SK-N-SH (cell line): ENCODE measurements around the gene TMEM214. TPM values are rescaled to one million over a fixed set of nuclear protein-coding genes. Genes with fewer than 3 reads are reported as not detected.

Experiments used
- CTCF ChIA-PET: fragments of 300-600, 350-600 bp; formaldehyde crosslinking; extraction: SDS; loops from one replicate; lab custom pipeline; 2021; lab: Yijun Ruan, JAX
- POLR2A ChIA-PET: fragments of 350-600 bp; sonication (Branson Sonifier 250); formaldehyde crosslinking; extraction: SDS; loops from one replicate; lab custom pipeline; 2020; ENCODE audit warnings: antibody characterized with exemption, inconsistent platforms; lab: Yijun Ruan, JAX
- DNase-seq: peaks from one replicate; pipeline ENCODE4 v3.0.0; 2012
- H2AFZ ChIP-seq: fragments of 200-600 bp; sonication (generic); 2 replicates; pipeline ENCODE4 v1.8.1; 2016; ENCODE audit warnings: antibody characterized with exemption, mild to moderate bottlenecking, low read depth
- H3F3A ChIP-seq: fragments of 200-600 bp; sonication (generic); replicated peaks from 2 replicates; pipeline ENCODE3; 2016; ENCODE audit warnings: antibody characterized with exemption, mild to moderate bottlenecking; ENCODE audit not compliant: insufficient read depth
- H3K27ac ChIP-seq, 2 experiments: fragments of 200-500 bp in 1 of 2; fragments of 200-600 bp in 1 of 2; sonication (Bioruptor generic) in 1 of 2; sonication (generic), shearing (Covaris generic) in 1 of 2; 2 replicates each; pipeline versions ENCODE4 v1.5.1 to v1.6.1; 2014 to 2016; ENCODE audit warnings: low read depth in 2 of 2, inconsistent platforms in 1 of 2, low read length in 1 of 2, mild to moderate bottlenecking in 1 of 2, mixed read lengths in 1 of 2
- H3K27me3 ChIP-seq: fragments of 200-600 bp; sonication (generic), shearing (Covaris generic); 2 replicates; pipeline ENCODE4 v1.6.1; 2016; ENCODE audit warnings: mixed run types; ENCODE audit not compliant: insufficient read depth
- H3K36me3 ChIP-seq, 2 experiments: fragments of 200-500 bp in 1 of 2; fragments of 200-600 bp in 1 of 2; sonication (Bioruptor generic) in 1 of 2; sonication (generic) in 1 of 2; replicated peaks in 1 of 2; 2 replicates each; pipeline versions ENCODE3 to v1.5.1; 2014 to 2016; ENCODE audit warnings: low read length in 1 of 2, mild to moderate bottlenecking in 1 of 2; ENCODE audit not compliant: insufficient read depth in 2 of 2, control insufficient read depth in 1 of 2
- H3K4me1 ChIP-seq, 2 experiments: fragments of 200-500 bp in 1 of 2; fragments of 200-600 bp in 1 of 2; sonication (Bioruptor generic) in 1 of 2; sonication (generic), shearing (Covaris generic) in 1 of 2; 2 replicates each; pipeline versions ENCODE4 v1.5.1 to v1.6.1; 2014 to 2016; ENCODE audit warnings: low read depth in 1 of 2, low read length in 1 of 2, mixed run types in 1 of 2; ENCODE audit not compliant: insufficient read depth in 2 of 2, control insufficient read depth in 1 of 2
- H3K4me2 ChIP-seq: fragments of 200-600 bp; sonication (generic), shearing (Covaris generic); 2 replicates; pipeline ENCODE4 v1.6.1; 2017; ENCODE audit warnings: mixed run types
- H3K4me3 ChIP-seq, 2 experiments: fragments of 200-500 bp in 1 of 2; fragments of 200-600 bp in 1 of 2; sonication (Bioruptor generic) in 1 of 2; sonication (generic), shearing (Covaris generic) in 1 of 2; 2 replicates each; pipeline versions ENCODE4 v1.5.1 to v1.8.1; 2014 to 2016; ENCODE audit warnings: low read depth in 2 of 2, inconsistent platforms in 1 of 2, low read length in 1 of 2, mild to moderate bottlenecking in 1 of 2, mixed read lengths in 1 of 2, moderate library complexity in 1 of 2
- H3K79me2 ChIP-seq: fragments of 200-600 bp; sonication (generic); 2 replicates; pipeline ENCODE4 v1.8.1; 2017; ENCODE audit warnings: mild to moderate bottlenecking; ENCODE audit not compliant: insufficient read depth
- H3K9ac ChIP-seq: fragments of 200-600 bp; sonication (generic); 2 replicates; pipeline ENCODE4 v1.6.1; 2017; ENCODE audit warnings: mixed run types
- H3K9me2 ChIP-seq: fragments of 200-600 bp; sonication (generic); 2 replicates; pipeline ENCODE4 v1.6.1; 2017; ENCODE audit warnings: mixed run types
- H3K9me3 ChIP-seq: fragments of 200-600 bp; sonication (generic); 2 replicates; pipeline ENCODE4 v1.6.1; 2017; ENCODE audit warnings: mixed run types, mild to moderate bottlenecking, moderate library complexity
- H4K20me1 ChIP-seq: fragments of 200-600 bp; sonication (generic); 2 replicates; pipeline ENCODE4 v1.6.1; 2017; ENCODE audit warnings: mild to moderate bottlenecking, mixed run types; ENCODE audit not compliant: insufficient read depth
- FOSL2 ChIP-seq: IDR thresholded peaks from 2 replicates; pipeline ENCODE4 v1.4.0; 2012; ENCODE audit warnings: low read depth, mild to moderate bottlenecking, moderate library complexity, borderline replicate concordance
- NFIC ChIP-seq: IDR thresholded peaks from 2 replicates; pipeline ENCODE4 v1.4.0; 2012; ENCODE audit warnings: borderline replicate concordance
- POLR2AphosphoS5 ChIP-seq: IDR thresholded peaks from 2 replicates; pipeline ENCODE4 v1.6.1; 2012; ENCODE audit warnings: low read depth, low read length
- TCF12 ChIP-seq: IDR thresholded peaks from 2 replicates; pipeline ENCODE4 v1.4.0; 2012
- WGBS: methylation state at CpG from one replicate; pipeline ENCODE4 v1.1.6; 2017; ENCODE audit warnings: low lambda C conversion rate; 5-methylcytosine and 5-hydroxymethylcytosine counted together
- polyA plus RNA-seq, 3 experiments: library from polyadenylated mRNA; depleted of rRNA; stranded (reverse); fragments of >200 nt; gene quantifications; 2 replicates each; pipeline ENCODE4 v1.2.3, GENCODE V29; 2012
- TF ChIP-seq, protein P1 (sequence below): IDR thresholded peaks from 2 replicates; pipeline ENCODE4; 2012
- TF ChIP-seq, protein P2 (sequence below): fragments of 200-600 bp; sonication (generic); IDR thresholded peaks from 2 replicates; pipeline ENCODE4 v1.6.1; 2017; ENCODE audit warnings: antibody characterized with exemption, mild to moderate bottlenecking, moderate library complexity

TMEM214 gene
- polyA plus RNA-seq, 1 of the 3 experiments (the other 2 are of a cell fraction): 69.4 TPM

DNA sequence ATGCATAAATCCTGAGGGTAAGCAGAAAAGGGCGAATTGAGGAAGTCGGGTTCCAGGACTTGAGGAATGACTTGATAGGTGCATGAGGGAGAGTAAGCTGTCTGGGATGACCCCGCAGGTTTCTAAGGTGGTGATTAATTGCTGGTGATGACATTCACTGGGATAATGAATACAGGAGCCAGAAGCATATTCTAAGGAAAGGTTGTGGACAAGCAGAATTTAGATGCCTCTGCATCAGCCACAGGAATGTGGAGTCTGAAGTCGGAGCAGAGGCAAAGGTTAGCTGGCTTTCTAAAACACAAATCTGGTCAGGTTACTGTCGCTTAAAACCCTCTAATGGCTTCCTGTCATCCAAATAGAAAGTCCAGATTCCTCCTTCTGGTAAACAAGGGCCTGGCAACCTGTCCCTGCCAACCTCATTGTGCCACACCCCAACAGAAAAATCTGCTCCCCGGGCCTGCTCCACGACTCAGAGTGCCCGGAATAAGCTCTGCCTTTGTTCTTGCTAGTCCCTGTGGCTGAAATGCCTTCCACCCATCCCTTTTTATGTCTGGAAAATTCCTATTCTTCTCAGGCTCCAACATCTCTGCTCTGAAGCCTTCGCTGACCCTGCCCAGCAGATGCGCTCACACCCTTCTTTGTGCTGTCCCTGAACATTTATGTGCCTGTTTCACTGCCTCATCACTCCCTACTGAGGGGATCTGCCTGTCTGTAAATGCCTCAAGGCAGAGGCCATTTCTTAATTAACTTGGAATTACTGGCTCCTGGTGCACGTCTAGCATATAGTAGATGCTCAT, 11.3 kb upstream of the TMEM214 start:
- H3K27ac ChIP-seq: peak overlapping the region in 1 of 2 experiments; percentile 54; a peak in 2 of 4 replicates
- H3K9me3 ChIP-seq: no peaks in the 10 kb centered on the region
- 72% methylated on average over 11 of the region's 11 CpGs for WGBS
- no peaks in the 10 kb centered on the region for H3K27me3 ChIP-seq
- H3K4me2 ChIP-seq: no peak overlapping the region
- no peak overlapping the region for H2AFZ ChIP-seq
- H4K20me1 ChIP-seq: peaks cover 6% of the 10 kb centered on the region; the same call in 1 of the 2 replicates
- no peaks in the 10 kb centered on the region for H3F3A ChIP-seq
- ChIA-PET POLR2A (interaction anchor here (0.9 kb wide), 1 partner anchor 176 kb away, joined by 3 read pairs; no protein-coding TSS in a partner anchor), CTCF (interaction anchor here (1.2 to 33.3 kb wide), 6 partner anchors 8 to 176 kb away, joined by 3 to 1017 read pairs (median 6); partner anchors contain the start of genes DPYSL5, MAPRE3 and TMEM214)
- DNase-seq: no peak
- H3K9me2 ChIP-seq: no peaks in the 10 kb centered on the region
- peaks cover 0 to 39% of the 10 kb centered on the region in 2 experiments for H3K36me3 ChIP-seq
- no peak overlapping the region for H3K9ac ChIP-seq
- peaks cover 3 to 10% of the 10 kb centered on the region in 2 experiments; a peak in 2 of 4 replicates for H3K4me1 ChIP-seq
- no peak for TF ChIP-seq TCF12
- TF ChIP-seq, protein P1, sequence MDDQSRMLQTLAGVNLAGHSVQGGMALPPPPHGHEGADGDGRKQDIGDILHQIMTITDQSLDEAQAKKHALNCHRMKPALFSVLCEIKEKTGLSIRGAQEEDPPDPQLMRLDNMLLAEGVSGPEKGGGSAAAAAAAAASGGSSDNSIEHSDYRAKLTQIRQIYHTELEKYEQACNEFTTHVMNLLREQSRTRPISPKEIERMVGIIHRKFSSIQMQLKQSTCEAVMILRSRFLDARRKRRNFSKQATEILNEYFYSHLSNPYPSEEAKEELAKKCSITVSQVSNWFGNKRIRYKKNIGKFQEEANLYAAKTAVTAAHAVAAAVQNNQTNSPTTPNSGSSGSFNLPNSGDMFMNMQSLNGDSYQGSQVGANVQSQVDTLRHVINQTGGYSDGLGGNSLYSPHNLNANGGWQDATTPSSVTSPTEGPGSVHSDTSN: peak; percentile 16; the same call in 1 of the 2 replicates
- H3K4me3 ChIP-seq: no peak overlapping the region
- no peaks in the 10 kb centered on the region for H3K79me2 ChIP-seq

DNA sequence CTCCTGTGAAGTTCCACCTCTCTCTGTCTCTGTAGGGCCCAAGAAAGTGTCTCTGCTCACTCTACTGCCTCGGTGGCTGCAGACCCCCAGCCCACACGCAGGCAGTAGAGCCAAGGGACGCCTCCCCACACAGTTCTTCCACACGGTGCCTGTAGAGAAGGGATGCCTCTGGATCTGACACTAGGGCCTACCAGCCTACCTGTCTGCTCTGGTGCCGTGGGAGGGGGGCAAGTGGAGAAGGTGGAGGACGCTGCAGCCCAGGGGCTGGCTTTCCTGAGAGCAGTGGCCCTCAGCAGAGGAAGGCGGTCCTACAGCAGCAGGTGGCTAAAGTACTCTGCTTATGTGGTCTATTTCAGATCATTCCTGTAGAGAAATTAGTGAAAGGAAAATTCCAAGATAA, 9.0 kb upstream of the TMEM214 start:
- ChIA-PET CTCF (interaction anchor here (1.6 to 33.3 kb wide), 4 partner anchors 7 to 178 kb away, joined by 9 to 1017 read pairs (median 26); partner anchors contain the start of gene MAPRE3), POLR2A (no interaction called here)
- H4K20me1 ChIP-seq: no peaks in the 10 kb centered on the region
- H3F3A ChIP-seq: no peaks in the 10 kb centered on the region
- no peaks in the 10 kb centered on the region for H3K9me3 ChIP-seq
- H3K79me2 ChIP-seq: no peaks in the 10 kb centered on the region
- 92% methylated on average over 7 of the region's 7 CpGs for WGBS
- H3K4me1 ChIP-seq: peaks cover 0 to 8% of the 10 kb centered on the region in 2 experiments; a peak in 1 of 4 replicates
- H2AFZ ChIP-seq: no peak overlapping the region
- no peaks in the 10 kb centered on the region for H3K9me2 ChIP-seq
- H3K4me3 ChIP-seq: no peak overlapping the region
- H3K36me3 ChIP-seq: peaks cover 0 to 46% of the 10 kb centered on the region in 2 experiments
- H3K4me2 ChIP-seq: no peak overlapping the region
- H3K9ac ChIP-seq: no peak overlapping the region
- no peak for TF ChIP-seq NFIC
- no peak for TF ChIP-seq POLR2AphosphoS5
- DNase-seq: no peak
- H3K27me3 ChIP-seq: no peaks in the 10 kb centered on the region
- H3K27ac ChIP-seq: no peak overlapping the region

DNA sequence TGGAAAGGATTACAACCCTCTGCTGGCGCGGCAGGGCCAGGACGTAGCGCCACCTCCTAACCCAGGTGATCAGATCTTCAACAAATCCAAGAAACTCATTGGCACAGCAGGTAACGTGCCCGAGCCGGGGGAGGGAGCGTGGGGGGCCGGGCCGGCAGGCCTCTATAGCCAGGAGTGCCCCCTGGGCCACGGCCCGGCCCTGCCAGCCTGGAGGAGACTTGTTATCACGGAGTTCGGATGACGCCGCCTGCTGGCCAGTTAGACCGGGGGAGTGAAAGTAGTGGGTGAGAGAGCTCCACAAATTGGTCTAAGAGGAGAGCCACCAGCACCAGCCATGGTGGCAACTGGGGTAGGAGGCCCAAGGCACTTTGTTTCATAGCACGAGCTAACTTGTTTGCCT, 8.6 kb upstream of the TMEM214 start:
- no peaks in the 10 kb centered on the region; the same call in 1 of the 2 replicates for H3K79me2 ChIP-seq
- no peak overlapping the region for H3K27ac ChIP-seq
- ChIA-PET CTCF (interaction anchor here (1.0 to 33.3 kb wide), 8 partner anchors 7 to 178 kb away, joined by 3 to 1017 read pairs (median 7); partner anchors contain the start of gene MAPRE3), POLR2A (no interaction called here)
- H2AFZ ChIP-seq: no peak overlapping the region
- WGBS: 91% methylated on average over 18 of the region's 18 CpGs
- H3K9me2 ChIP-seq: no peaks in the 10 kb centered on the region
- H3F3A ChIP-seq: no peaks in the 10 kb centered on the region
- no peaks in the 10 kb centered on the region for H4K20me1 ChIP-seq
- peaks cover 0 to 8% of the 10 kb centered on the region in 2 experiments; a peak in 1 of 4 replicates for H3K4me1 ChIP-seq
- H3K9ac ChIP-seq: no peak overlapping the region
- H3K9me3 ChIP-seq: no peaks in the 10 kb centered on the region
- no peaks in the 10 kb centered on the region for H3K27me3 ChIP-seq
- peak; percentile 53 for DNase-seq
- no peak overlapping the region for H3K4me3 ChIP-seq
- no peak for TF ChIP-seq FOSL2
- TF ChIP-seq, protein P2, sequence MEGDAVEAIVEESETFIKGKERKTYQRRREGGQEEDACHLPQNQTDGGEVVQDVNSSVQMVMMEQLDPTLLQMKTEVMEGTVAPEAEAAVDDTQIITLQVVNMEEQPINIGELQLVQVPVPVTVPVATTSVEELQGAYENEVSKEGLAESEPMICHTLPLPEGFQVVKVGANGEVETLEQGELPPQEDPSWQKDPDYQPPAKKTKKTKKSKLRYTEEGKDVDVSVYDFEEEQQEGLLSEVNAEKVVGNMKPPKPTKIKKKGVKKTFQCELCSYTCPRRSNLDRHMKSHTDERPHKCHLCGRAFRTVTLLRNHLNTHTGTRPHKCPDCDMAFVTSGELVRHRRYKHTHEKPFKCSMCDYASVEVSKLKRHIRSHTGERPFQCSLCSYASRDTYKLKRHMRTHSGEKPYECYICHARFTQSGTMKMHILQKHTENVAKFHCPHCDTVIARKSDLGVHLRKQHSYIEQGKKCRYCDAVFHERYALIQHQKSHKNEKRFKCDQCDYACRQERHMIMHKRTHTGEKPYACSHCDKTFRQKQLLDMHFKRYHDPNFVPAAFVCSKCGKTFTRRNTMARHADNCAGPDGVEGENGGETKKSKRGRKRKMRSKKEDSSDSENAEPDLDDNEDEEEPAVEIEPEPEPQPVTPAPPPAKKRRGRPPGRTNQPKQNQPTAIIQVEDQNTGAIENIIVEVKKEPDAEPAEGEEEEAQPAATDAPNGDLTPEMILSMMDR: peak; percentile 20
- TF ChIP-seq, all 33 proteins: peak for 1
- no peak overlapping the region for H3K4me2 ChIP-seq
- peaks cover 0 to 46% of the 10 kb centered on the region in 2 experiments for H3K36me3 ChIP-seq
